Measurements from ENCODE around the gene SERPINA3.

Gene SERPINA3

DNA sequence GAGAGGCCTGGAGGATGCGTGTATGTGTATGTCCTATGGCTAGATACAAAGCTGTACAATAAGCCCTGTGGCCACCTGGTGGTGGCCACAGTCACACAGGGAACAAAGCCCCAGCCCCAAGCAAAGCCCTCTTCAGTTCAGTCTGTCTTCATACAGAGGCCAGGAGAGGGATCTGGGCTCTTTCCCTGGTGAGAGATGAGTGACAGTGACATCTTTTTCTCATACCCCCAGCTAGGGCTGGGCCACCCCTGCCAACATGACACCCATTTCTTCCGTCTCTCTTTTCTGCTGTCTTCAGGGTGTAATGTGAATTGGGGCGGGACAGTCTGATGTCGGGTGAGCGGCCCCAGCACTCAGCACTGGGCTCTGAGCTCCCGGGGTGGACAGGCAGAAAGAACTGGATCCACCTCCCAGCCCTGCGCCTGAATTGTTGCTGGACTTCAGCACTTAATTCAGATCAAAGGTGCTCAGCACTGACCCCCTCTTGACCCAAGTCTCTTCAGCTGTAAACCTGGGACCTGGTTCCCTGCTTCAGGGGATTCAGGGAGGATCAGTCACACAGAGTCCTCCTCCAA lies 59.8 kb downstream of the SERPINA3 start:
- H3K4me2 ChIP-seq (ENCODE audit: low read length), result no peak overlapping the region
- TF ChIP-seq, protein P1, sequence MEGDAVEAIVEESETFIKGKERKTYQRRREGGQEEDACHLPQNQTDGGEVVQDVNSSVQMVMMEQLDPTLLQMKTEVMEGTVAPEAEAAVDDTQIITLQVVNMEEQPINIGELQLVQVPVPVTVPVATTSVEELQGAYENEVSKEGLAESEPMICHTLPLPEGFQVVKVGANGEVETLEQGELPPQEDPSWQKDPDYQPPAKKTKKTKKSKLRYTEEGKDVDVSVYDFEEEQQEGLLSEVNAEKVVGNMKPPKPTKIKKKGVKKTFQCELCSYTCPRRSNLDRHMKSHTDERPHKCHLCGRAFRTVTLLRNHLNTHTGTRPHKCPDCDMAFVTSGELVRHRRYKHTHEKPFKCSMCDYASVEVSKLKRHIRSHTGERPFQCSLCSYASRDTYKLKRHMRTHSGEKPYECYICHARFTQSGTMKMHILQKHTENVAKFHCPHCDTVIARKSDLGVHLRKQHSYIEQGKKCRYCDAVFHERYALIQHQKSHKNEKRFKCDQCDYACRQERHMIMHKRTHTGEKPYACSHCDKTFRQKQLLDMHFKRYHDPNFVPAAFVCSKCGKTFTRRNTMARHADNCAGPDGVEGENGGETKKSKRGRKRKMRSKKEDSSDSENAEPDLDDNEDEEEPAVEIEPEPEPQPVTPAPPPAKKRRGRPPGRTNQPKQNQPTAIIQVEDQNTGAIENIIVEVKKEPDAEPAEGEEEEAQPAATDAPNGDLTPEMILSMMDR (IDR thresholded peaks at IDR 0.05; ENCODE audit: low read depth, low read length), result no peak
- no peak for TF ChIP-seq EZH2phosphoT487 (IDR thresholded peaks at IDR 0.05; ENCODE audit: low read depth)

DNA sequence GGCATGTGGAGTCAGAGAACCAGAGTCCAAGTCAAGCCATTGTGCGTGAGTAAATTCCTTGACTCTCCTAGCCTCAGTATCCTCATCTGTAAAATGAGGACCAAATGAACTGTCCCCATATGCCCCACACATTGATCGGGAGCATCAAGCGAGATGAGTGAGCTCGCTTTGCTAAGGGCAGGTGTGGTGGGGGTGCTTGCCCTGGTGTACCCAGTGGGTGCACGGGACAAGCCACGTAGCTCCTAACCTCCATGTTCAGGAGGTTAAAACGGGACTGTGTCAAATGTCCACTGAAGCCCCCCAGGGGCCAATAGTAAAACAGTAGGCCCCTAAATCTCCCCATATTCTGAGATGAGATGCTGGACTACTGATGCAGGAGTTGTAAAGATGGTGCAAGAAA lies 60.9 kb downstream of the SERPINA3 start:
- Histone ChIP-seq H3K4me1 (ENCODE audit: low read length) (no peaks in the 10 kb centered on the region), H3K36me3 (replicated peaks; ENCODE audit: low read depth, low read length) (no peaks in the 10 kb centered on the region), H3K9me3 (ENCODE audit: insufficient read depth, low read length) (no peaks in the 10 kb centered on the region), H3K9ac (ENCODE audit: low read length) (no peak overlapping the region), H3K27me3 (ENCODE audit: low read depth, low read length) (peaks cover 9% of the 10 kb centered on the region), H3K79me2 (ENCODE audit: low read length) (no peaks in the 10 kb centered on the region), H2AFZ (ENCODE audit: low read depth, low read length) (no peak overlapping the region), H3K27ac (ENCODE audit: low read length) (no peak overlapping the region), H3K4me2 (ENCODE audit: low read length) (no peak overlapping the region), H4K20me1 (ENCODE audit: insufficient read depth, low read length) (no peaks in the 10 kb centered on the region), H3K4me3 (ENCODE audit: low read length) (no peak overlapping the region)
- TF ChIP-seq EZH2phosphoT487 (IDR thresholded peaks at IDR 0.05; ENCODE audit: low read depth), result no peak
- TF ChIP-seq, protein P1 (IDR thresholded peaks at IDR 0.05; ENCODE audit: low read depth, low read length), result no peak

More for the DNA sequence above, 59.8 kb downstream of the SERPINA3 start:
- Histone ChIP-seq H3K36me3 (replicated peaks; ENCODE audit: low read depth, low read length) (no peaks in the 10 kb centered on the region), H3K9me3 (ENCODE audit: insufficient read depth, low read length) (no peaks in the 10 kb centered on the region), H4K20me1 (ENCODE audit: insufficient read depth, low read length) (no peaks in the 10 kb centered on the region), H3K9ac (ENCODE audit: low read length) (no peak overlapping the region), H3K27ac (ENCODE audit: low read length) (no peak overlapping the region), H2AFZ (ENCODE audit: low read depth, low read length) (no peak overlapping the region), H3K4me3 (ENCODE audit: low read length) (no peak overlapping the region), H3K4me1 (ENCODE audit: low read length) (no peaks in the 10 kb centered on the region), H3K79me2 (ENCODE audit: low read length) (no peaks in the 10 kb centered on the region), H3K27me3 (ENCODE audit: low read depth, low read length) (peaks cover 9% of the 10 kb centered on the region)

Measured in OCI-LY3 (cell line).